Erythroblast (primary cell): Measurements from ENCODE around the gene C2orf81.

Experiments
- GATA1 ChIP-seq: IDR thresholded peaks from 2 replicates; pipeline ENCODE4 v1.6.1; 2011; ENCODE audit warnings: low read depth, mild to moderate bottlenecking, control low read depth, low read length, moderate library complexity
- POLR2A ChIP-seq: IDR thresholded peaks from 2 replicates; pipeline ENCODE4 v1.6.1; 2011; ENCODE audit warnings: mild to moderate bottlenecking, low read length

DNA sequence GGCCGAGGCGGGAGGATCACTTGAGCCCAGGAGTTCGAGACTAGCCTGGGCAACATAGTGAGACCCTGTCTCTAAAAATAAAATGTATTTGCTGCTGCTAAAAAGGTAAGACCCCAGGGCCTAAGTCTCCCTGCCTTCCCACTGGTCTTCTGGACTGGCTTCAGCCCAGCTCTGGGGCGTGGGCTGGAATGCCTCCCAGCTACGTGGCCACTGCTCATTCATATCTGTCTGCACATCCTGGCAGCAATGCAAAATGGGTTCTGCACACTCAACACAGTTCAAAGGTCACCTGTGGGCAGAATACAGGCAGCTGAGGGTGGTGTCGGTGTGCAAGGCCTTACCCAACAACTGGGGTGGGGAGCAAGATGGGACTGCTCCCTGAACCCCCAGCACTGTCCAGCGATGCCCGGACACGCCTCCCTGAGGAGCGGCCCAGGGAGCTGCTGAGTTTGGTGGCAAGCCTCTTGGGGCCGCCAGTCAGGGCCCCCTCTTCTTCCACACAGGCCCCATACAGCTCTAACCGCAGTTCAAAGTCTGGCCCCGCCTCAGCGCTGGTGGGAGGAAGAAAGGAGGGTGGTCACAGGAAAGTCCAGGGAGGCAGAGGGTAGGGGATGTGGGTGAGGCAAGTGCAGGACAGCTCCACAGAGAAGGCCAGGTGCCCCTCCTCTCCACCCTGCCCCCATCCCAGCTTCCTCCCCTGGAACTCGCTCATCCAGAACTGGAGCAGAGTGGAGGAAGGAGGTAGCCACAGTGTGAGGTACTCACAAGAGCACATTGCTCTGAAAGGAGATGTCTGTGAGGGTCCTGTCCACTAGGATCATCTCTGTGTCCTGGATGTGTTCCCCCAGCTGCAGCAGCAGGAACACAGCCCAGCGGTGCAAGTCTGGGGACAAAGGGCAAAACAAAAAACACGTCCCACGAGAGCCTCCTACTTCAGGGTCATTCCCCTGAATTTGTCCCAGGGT lies 8.3 kb upstream of the C2orf81 start:
- TF ChIP-seq POLR2A (no peak), GATA1 (no peak)
